ENCODE measurements around the gene FASN.
A peak's percentile ranks its signal among the peaks of the same experiment; 100 is the strongest.

- TF ChIP-seq POLR2A (IDR thresholded peaks at IDR 0.05) (peak in 1 of 3 donors; percentile 9), CTCF (IDR thresholded peaks at IDR 0.05) (no peak)
These were observed 46.0 kb downstream of the FASN start, which contains the start of the genes GPS1 and RFNG for GRCh38 chr17:82051776-82052637.

Measured in body of pancreas (tissue), 4 donors.